Measurements from ENCODE around the gene SAMD3. TPM values are rescaled to one million over a fixed set of nuclear protein-coding genes. Genes with fewer than 3 reads are reported as not detected.

SAMD3 gene
- total RNA-seq, 1 experiment from 2014 or later, result 7.5 TPM

DNA sequence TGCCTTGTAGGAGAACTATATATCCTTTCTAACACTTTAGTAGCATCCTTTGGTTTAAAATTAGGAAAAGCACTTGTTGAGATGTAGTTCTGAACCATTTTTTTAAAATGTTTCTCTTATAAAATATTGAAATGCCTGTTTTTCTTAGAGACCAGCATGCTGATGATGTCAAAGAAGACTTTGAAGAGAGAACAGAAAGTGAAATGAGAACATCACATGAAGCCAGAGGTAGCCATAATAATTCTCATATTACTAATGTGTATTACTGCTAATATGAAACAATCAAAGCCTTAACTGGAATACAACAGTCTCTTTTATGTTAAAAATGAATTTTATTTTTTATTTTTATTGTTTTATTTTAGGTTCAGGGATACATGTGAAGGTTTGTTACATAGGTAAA, 102.0 kb downstream of the SAMD3 start (continued):
- TF ChIP-seq, protein P1, sequence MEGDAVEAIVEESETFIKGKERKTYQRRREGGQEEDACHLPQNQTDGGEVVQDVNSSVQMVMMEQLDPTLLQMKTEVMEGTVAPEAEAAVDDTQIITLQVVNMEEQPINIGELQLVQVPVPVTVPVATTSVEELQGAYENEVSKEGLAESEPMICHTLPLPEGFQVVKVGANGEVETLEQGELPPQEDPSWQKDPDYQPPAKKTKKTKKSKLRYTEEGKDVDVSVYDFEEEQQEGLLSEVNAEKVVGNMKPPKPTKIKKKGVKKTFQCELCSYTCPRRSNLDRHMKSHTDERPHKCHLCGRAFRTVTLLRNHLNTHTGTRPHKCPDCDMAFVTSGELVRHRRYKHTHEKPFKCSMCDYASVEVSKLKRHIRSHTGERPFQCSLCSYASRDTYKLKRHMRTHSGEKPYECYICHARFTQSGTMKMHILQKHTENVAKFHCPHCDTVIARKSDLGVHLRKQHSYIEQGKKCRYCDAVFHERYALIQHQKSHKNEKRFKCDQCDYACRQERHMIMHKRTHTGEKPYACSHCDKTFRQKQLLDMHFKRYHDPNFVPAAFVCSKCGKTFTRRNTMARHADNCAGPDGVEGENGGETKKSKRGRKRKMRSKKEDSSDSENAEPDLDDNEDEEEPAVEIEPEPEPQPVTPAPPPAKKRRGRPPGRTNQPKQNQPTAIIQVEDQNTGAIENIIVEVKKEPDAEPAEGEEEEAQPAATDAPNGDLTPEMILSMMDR (IDR thresholded peaks at IDR 0.05 in 2 of 3, conservative IDR thresholded peaks at IDR 0.05 in 1 of 3; ENCODE audit: borderline replicate concordance in 1 of 3, insufficient read depth in 1 of 3, low read depth in 2 of 3, low read length in 2 of 3), result no peak
- no peak for TF ChIP-seq EGR1 (IDR thresholded peaks at IDR 0.05; ENCODE audit: low read depth)

DNA sequence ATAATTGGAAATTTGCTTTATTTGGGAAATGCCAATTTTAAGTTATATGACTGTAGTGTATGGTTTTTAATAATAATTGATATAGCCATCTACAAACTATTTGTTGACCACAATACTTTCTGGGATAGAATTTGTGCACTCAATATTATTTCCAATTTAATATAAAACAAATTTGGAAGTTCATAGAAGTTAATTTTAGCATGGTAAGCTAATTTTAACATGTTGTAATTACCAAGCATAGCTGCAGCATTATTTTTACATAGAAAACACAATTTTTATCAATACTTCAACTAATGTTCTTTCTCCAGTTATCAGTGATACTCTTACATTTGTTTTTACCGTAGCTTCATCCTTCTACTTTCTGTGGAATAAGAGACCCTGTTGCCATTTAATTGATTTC, 103.5 kb downstream of the SAMD3 start:
- no peak for DNase-seq (ENCODE audit: low read depth, low spot score)
- CTCF ChIA-PET, result no interaction called here
- no peaks in the 10 kb centered on the region for H3K9me3 ChIP-seq (ENCODE audit: control insufficient read depth in 1 of 2, insufficient read depth in 1 of 2, low read depth in 1 of 2, low read length in 2 of 2)
- H3K36me3 ChIP-seq (ENCODE audit: control insufficient read depth in 1 of 2, insufficient read depth in 2 of 2, low read length in 2 of 2), result peaks cover 0 to 5% of the 10 kb centered on the region in 2 experiments; a peak in 1 of 4 replicates
- RAD21 ChIA-PET (ENCODE audit: low non-redundant PET in 1 of 2, low total read pairs in 2 of 2, uncharacterized antibody in 2 of 2, unreplicated experiment in 2 of 2), result no interaction called here
- H3K4me3 ChIP-seq (replicated peaks in 1 of 2; ENCODE audit: low read depth in 1 of 2, low read length in 2 of 2), result no peak overlapping the region
- TF ChIP-seq, protein P2, sequence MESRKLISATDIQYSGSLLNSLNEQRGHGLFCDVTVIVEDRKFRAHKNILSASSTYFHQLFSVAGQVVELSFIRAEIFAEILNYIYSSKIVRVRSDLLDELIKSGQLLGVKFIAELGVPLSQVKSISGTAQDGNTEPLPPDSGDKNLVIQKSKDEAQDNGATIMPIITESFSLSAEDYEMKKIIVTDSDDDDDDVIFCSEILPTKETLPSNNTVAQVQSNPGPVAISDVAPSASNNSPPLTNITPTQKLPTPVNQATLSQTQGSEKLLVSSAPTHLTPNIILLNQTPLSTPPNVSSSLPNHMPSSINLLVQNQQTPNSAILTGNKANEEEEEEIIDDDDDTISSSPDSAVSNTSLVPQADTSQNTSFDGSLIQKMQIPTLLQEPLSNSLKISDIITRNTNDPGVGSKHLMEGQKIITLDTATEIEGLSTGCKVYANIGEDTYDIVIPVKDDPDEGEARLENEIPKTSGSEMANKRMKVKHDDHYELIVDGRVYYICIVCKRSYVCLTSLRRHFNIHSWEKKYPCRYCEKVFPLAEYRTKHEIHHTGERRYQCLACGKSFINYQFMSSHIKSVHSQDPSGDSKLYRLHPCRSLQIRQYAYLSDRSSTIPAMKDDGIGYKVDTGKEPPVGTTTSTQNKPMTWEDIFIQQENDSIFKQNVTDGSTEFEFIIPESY (IDR thresholded peaks at IDR 0.05; ENCODE audit: extremely low read depth, insufficient replicate concordance, low read length), result no peak
- no peak for TF ChIP-seq CBX3 (IDR thresholded peaks at IDR 0.05; ENCODE audit: low read depth)
- H3K9ac ChIP-seq (ENCODE audit: low read length), result no peak overlapping the region
- no peak overlapping the region for H2AFZ ChIP-seq (ENCODE audit: low read depth, low read length, poor library complexity, severe bottlenecking)
- POLR2A ChIA-PET, result no interaction called here
- no peak for ATAC-seq
- H3K9me2 ChIP-seq (ENCODE audit: insufficient read depth), result no peaks in the 10 kb centered on the region
- intact Hi-C loops (cut with micrococcal nuclease), result no loop called here
- H3K79me2 ChIP-seq (ENCODE audit: insufficient read depth, low read length), result no peaks in the 10 kb centered on the region
- H3K27ac ChIP-seq (ENCODE audit: low read depth, low read length), result no peak overlapping the region
- H3K4me1 ChIP-seq (ENCODE audit: control insufficient read depth in 1 of 2, insufficient read depth in 2 of 2, low read length in 2 of 2), result no peaks in the 10 kb centered on the region
- H3K4me2 ChIP-seq (ENCODE audit: low read length), result no peak overlapping the region
- no peaks in the 10 kb centered on the region for H3K27me3 ChIP-seq (ENCODE audit: insufficient read depth, low read length)
- no peaks in the 10 kb centered on the region for H4K20me1 ChIP-seq (ENCODE audit: insufficient read depth)
- BruUV-seq (replicated peaks), result no TSS peak

Data from HCT116 (cell line).